Mucosa of descending colon (tissue), 3 donors: ENCODE measurements around the gene TRABD2B. TPM values are rescaled to one million over a fixed set of nuclear protein-coding genes. Genes with fewer than 3 reads are reported as not detected.

Source experiments
- ATAC-seq: fragments of 200-7000 bp; cut with Tn5 transposase; one replicate; pipeline ENCODE4 v1.9.1; 2020; ENCODE audit warnings: mild to moderate bottlenecking, moderate library complexity
- DNase-seq, 3 donors: peaks; one replicate each; pipeline ENCODE4 v3.0.0-alpha.2; 2020
- H3K36me3 ChIP-seq: fragments of 200-600 bp; one replicate; pipeline ENCODE4 v1.8.0; 2021; ENCODE audit warnings: low read depth, mild to moderate bottlenecking
- H3K4me1 ChIP-seq: fragments of 200-600 bp; one replicate; pipeline ENCODE4 v1.8.0; 2021; ENCODE audit warnings: low read depth, mild to moderate bottlenecking
- H3K4me3 ChIP-seq: fragments of 200-600 bp; one replicate; pipeline ENCODE4 v1.8.0; 2021; ENCODE audit warnings: mild to moderate bottlenecking
- H3K9me3 ChIP-seq: fragments of 200-600 bp; one replicate; pipeline ENCODE4 v1.8.0; 2021; ENCODE audit warnings: mild to moderate bottlenecking
- intact Hi-C, 2 donors: fragments of 100-400 bp; cut with DNase I in 1 of 2; cut with micrococcal nuclease in 1 of 2; formaldehyde crosslinking; loops; one replicate each; pipeline versions ENCODE4 v1.11.0 to v1.11.1; 2022; cut with DNase I, micrococcal nuclease
- total RNA-seq, 3 donors: library from RNA; stranded (reverse); fragmentation: NEBNext Ultra II Directional in 2 of 3; extraction: Animal tissue kit (Norgen Biotek cat#: 25700) in 2 of 3; gene quantifications; one replicate each; pipeline versions ENCODE4 v1.2.1 to v1.2.4, GENCODE V29; 2021 to 2023
- TF ChIP-seq, protein P1 (sequence below): fragments of 200-600 bp; IDR thresholded peaks from one replicate; pipeline ENCODE4 v1.8.0; 2022; ENCODE audit warnings: antibody characterized with exemption, mild to moderate bottlenecking
- donor health status: DM: no; HTN: no; CAD: no; lungs with moderate emphysema.
- donor health status: DM: no; HTN: no; CAD: no.
- donor health status: DM: no; HTN: yes; CAD: no.

TRABD2B gene
- total RNA-seq, 3 donors from 2014 or later, result 0.35 to 2.0 (median 2.0) TPM

DNA sequence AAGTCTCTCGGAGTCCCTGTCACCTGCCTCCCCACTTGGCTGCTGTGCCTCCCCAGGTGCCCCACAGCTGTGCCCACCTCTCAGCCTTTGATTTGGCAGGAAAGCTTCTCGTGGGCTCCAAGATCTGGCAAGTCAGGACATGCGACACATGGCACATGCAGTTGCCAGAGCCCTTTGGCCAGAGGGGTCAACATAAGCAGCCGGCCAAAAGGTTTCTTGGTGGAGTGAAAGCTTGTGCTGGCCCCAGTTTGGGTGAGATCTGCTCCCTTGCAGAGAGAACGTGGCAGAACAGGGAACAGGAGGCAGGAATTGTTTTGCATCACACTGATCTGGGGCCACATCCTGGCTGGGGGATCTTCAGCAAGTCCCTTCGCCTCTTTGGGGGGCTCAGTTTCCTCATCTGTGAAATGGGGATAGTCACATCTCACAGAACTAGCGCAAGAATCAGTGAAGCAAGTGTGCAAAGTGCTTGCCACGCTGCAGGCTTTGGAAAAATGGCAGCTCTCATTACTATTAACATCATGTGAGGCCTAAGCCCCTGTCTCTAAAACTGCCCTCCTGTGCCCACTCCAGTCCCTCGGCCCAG is 232.6 kb downstream of the TRABD2B start:
- Histone ChIP-seq H3K4me1 (no peaks in the 10 kb centered on the region), H3K4me3 (no peak overlapping the region), H3K36me3 (no peaks in the 10 kb centered on the region), H3K9me3 (no peaks in the 10 kb centered on the region)
- TF ChIP-seq, protein P1, sequence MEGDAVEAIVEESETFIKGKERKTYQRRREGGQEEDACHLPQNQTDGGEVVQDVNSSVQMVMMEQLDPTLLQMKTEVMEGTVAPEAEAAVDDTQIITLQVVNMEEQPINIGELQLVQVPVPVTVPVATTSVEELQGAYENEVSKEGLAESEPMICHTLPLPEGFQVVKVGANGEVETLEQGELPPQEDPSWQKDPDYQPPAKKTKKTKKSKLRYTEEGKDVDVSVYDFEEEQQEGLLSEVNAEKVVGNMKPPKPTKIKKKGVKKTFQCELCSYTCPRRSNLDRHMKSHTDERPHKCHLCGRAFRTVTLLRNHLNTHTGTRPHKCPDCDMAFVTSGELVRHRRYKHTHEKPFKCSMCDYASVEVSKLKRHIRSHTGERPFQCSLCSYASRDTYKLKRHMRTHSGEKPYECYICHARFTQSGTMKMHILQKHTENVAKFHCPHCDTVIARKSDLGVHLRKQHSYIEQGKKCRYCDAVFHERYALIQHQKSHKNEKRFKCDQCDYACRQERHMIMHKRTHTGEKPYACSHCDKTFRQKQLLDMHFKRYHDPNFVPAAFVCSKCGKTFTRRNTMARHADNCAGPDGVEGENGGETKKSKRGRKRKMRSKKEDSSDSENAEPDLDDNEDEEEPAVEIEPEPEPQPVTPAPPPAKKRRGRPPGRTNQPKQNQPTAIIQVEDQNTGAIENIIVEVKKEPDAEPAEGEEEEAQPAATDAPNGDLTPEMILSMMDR, result no peak
- DNase-seq (no peak), ATAC-seq (no peak)
- intact Hi-C loops, result no loop called here

DNA sequence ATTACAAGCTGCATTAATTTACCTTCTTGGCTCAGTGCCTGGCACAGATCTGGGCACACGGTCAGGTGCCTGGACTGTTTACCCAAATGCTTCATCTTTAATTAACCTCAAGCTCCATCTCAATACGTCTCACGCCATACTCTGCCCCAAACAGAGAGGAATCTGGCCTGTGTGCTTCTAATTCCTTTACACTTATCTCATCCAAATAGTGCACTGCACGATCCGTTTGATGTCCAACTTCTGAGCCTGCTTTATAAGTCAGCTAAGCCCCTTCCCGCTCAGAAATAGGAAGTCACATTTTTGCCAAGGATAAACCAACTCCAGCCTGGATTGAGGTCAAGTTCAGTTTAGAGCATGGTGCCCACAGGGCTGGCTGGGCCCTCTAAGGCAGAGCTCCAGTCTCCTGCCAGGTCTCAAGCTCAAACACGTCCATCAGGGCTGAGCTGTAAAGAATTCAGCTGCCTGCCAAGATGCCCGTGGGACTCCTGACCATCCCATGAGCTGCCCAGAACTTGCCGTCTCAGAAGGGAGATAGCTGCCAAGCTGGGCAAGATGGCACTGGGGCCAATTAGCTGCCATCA is 233.5 kb downstream of the TRABD2B start:
- Histone ChIP-seq H3K4me3 (no peak overlapping the region), H3K36me3 (no peaks in the 10 kb centered on the region), H3K9me3 (no peaks in the 10 kb centered on the region), H3K4me1 (no peaks in the 10 kb centered on the region)
- intact Hi-C loops, result no loop called here
- TF ChIP-seq, protein P1, result no peak
- ATAC-seq, result no peak
- no peak for DNase-seq

DNA sequence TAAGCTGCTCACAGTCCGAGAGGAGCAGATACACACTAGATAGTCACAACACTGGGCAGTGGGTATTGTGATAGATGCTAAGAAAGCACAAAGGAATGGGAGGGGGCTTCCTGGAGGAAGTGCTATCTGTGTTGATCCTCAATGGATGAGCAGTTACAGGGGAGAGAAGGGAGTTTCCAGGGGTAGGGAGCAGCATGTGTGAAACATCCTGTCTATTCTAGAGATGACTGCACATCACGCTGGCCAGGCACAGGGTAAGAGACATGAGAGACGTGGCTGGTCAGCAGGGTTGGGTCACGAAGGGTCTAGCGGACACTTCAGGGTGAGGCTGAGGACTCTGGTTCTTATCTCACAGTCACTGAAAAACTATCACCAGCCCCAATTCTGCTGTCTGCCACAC is 235.2 kb downstream of the TRABD2B start:
- TF ChIP-seq, protein P1, result no peak
- no peak for ATAC-seq

DNA sequence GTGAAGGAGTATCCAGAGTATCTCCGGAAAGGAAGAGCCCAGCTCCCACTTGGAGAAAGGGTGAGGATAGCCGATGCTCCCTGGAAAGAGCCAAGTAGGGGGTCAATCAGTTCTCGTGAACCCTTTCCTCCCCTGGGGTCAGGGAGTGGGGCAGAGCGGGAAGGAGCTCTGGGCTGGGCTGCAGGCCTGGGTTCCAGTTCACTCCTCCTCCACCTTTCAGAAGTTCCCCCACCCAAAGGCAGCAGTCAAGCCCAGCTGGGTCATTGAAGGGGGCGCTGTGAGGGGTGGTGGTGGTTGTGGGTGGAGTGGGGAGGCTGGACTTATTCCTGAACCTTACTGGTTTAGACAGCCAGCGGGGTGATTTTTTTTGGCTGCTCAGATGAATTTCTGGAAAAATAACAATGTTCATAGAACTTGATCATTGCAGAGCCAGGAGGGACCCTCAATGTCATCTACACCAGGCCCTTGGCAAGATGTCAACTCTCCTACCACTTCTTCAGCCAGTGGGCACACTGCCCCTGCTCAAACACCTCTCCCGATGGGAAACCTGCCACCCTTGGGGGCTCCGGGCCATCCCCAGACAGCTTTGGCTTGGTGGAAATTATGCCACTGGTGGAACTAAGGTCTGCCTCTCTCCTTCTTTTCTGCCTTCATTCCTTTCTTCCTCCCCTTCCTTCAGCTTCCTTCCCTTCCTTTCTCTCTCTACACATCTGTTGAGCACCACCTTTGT is 235.8 kb downstream of the TRABD2B start:
- intact Hi-C loops, result no loop called here
- TF ChIP-seq, protein P1, result no peak
- Histone ChIP-seq H3K9me3 (no peaks in the 10 kb centered on the region), H3K4me1 (no peaks in the 10 kb centered on the region), H3K4me3 (no peak overlapping the region), H3K36me3 (no peaks in the 10 kb centered on the region)
- ATAC-seq, result no peak
- no peak for DNase-seq

More for the DNA sequence above, 235.2 kb downstream of the TRABD2B start:
- intact Hi-C loops, result no loop called here
- no peak for DNase-seq
- no peaks in the 10 kb centered on the region for H3K9me3 ChIP-seq
- no peak overlapping the region for H3K4me3 ChIP-seq
- H3K4me1 ChIP-seq, result no peaks in the 10 kb centered on the region
- H3K36me3 ChIP-seq, result no peaks in the 10 kb centered on the region

DNA sequence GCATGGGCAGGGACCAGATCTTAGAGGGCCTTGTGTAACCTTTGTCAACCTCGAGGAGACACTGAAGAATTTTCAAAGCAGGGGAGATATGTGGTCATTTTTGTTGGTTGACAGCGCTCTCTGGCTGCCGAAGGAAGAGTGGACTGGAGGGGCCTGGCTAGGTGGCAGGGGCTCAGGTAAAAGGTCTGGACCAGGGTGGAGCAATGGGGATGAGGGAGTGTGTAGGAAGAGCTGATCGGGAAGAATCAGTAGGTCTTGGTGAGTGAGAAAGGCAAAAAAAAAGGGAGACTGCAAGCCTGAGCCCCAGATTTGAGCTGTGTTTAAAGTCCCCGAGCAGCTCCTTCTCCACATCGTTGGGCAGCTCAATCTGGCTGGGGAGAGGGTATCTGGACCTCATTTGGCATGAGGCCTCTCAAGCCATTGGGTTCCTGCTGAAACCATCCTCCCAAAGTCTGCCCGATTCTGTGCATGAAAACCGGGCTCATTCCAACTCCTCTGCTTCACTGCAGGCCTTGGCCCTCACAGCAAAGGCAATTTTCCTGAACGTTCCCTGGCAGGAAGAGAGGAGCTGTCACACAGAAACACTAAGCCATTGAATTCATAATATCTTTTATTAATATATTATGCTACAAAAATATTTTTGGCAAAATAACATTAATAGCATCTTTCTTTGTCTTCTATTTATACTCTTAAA is 237.1 kb downstream of the TRABD2B start:
- H3K36me3 ChIP-seq, result no peaks in the 10 kb centered on the region
- ATAC-seq (no peak), DNase-seq (no peak)
- H3K4me1 ChIP-seq, result no peaks in the 10 kb centered on the region
- H3K4me3 ChIP-seq, result no peak overlapping the region
- TF ChIP-seq, protein P1, result no peak
- no peaks in the 10 kb centered on the region for H3K9me3 ChIP-seq
- intact Hi-C loops, result no loop called here
